GM18909 (cell line): ENCODE measurements around the gene CDX1.

ENCODE experiments used
- ATAC-seq: cut with Tn5 transposase; IDR thresholded peaks from one replicate; pipeline ENCODE4 v1.9.1; 2021; ENCODE audit warnings: mild to moderate bottlenecking; ENCODE audit not compliant: unreplicated experiment, poor library complexity

Gene CDX1

GRCh38 chr5:150166650-150167511 lies at the start of gene CDX1:
Gene CDX1 (plus strand): TSS chr5:150166778. CDS start chr5:150166877, 99 bp downstream.
- no peak for ATAC-seq

DNA sequence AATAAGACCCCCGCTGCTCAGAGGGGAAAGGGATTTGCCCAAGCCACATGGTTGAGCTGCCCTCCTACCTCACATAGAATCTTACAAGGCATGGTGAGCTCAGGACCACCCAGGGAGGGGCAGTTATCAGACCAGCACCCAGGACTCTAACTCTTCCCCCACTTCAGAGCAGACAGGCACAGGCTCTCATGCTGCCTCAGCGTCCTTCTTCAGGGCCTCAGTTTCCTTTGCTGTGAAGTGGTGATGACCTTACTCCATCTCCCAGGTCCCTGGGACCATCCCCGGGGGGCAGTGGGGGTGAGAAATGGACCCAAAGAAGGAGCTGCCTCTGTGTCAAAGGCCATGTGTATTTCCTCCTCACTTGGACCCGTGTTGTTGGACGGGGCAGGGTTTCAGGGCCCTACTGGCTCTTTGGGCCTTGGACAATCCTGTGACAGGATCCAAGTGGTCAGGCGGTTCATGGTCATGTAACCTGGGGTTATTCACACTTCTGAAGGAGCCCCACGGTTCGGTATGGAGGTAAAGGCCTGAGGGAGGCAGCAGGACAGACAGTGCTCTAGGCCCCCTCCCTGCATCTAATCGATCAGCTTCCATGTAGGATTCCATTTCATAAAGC lies 48.5 kb upstream of the CDX1 start:
- no peak for ATAC-seq

DNA sequence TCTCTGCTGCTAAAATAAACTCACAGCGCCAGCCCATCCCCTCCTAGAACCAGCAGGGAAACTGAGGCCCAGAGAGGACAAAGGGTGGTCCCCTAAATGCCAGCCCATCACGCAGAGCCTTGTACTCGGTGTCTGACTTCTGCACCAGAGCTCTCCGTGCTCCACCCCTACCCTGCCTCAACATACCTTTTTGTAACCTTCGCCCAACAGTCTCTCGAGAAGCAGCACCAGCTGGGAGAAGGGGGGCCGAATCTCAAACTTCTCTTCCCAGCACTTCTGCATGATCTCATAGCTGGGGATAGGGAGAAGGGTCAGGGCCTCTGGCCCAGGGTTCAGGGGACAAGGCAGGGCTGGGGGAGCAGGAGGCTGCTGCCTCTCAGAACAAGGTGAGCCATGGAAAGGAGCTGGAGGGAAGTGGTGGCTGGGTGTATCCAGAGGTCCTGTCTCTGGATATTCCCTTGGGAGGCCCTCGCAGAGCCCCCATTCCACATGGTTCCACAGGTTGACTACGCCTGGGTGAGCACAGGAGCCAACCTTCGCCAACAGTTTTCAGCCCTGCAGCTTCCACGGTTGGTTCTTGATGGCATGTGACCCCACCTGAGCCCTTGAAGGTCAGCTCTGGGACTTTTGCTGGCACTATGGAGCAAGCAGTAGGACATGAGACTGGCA lies 47.9 kb upstream of the CDX1 start:
- no peak for ATAC-seq

DNA sequence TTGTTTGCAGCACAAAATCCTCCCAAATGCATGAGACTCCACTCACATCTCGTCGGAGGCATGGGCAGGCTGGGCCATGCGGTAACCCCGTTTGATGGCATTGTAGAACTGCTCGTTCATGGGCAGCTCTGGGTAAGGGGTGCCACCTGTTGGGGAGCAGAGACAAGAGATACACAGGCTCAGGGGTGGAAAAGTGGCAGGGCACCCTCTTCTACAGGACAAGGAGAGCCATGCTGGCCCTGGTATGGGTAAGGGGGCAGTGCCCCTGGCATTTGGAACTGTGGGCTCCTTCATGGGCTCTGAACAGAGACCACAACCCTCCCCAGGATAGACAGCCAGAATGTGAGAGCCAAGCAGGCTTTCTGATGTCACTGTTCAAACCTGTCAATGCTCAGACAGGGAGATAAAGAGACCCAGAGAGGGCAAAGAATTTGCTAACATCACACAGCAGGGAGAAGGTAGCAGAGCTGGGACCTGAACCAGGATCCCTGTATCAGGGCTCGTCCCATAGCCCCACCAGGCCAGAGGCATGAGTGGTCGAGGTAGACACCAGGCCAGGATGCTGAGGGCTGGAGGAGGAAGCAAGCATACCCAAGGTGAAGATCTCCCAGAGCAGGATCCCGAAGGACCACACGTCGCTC lies 47.0 kb upstream of the CDX1 start:
- ATAC-seq: no peak

- ATAC-seq: no peak
Observed at GRCh38 chr5:150120062-150120441, 46.5 kb upstream of the CDX1 start.

DNA sequence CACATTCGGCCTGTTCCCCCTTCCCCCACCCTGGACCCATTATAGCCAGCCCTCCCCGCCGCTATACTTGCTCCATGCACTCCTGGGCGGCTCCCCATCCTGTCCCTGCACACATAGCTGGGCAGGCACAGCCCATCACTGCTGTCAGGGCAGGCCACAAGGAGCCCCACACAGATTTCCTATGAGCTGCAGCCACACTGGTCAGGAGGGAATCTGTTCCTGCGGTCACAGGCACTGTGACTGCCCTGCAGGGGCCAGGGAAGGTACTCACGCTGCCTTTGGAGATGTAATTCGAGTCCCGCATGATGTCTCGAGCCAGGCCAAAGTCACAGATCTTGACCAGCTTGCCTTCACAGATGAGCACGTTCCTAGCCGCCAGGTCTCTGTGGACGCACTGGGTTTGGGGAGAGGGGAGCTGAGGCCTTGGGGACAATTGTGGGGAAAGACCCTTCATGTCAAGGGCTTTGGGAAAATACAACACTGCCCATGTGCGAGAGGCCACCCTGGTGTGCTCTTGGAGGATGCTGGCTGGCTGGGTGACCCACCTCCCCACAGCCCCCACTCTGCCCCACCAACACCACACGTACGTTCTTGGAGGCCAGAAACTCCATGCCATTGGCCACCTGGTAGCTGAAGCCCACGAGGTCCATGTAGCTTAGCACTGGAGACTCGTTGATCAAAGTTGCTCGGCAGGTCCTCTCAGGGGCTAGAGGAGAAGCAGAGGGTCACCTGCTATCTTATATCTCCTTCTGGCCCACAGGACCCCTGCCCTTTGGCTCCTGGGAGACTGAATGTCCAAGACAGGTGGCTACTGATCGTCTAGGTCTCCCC lies 45.7 kb upstream of the CDX1 start:
- ATAC-seq: no peak

DNA sequence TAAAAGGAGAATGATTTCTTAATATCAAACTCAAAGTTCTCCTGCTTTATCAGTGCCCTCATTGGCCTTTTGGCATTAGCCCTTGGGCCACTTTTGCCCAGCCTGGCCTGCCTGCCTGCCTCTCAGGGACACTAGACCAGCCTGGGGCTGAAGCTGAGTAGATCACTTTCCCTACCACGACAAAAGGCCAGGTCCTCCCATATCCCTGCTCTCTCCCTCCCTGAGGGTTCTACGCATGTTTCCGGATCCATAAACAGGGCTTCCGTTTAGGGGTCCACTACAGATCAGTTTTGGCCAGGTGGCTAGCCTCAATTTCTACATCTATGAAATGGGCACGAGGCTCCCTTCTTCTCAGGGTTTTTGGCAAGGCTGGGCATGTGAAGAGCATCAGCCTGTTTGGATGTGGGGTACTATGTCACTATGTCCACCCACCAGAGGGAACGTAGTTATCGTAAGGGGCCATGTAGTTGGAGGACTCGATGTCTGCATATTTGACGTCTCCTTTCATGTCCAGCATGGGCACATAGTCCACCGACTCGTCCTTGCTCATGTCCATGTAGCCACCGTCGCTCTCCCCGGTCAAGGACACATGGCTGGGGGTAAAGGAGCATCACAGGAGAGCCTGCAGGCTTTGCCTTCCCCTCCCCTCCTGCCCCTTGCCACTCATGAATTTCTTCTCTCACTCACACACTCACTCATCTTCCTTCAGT lies 45.0 kb upstream of the CDX1 start:
- ATAC-seq: no peak

DNA sequence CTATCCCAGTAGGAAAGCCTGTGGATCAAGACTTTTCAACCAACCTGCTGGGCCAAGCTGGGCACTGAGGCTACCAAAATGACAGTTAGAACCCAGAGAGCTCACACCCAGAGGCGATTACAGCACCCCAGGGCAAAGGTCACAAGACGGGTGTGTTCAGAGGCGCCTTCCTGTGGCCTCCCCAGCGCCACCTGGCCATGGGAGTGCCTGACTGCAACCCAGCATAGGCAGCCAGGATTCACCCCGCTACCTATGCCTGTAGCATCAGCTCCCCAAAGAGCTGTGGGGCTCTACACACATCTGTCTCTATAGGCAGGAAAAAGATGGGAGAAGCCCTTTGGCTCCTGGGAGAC lies 44.4 kb upstream of the CDX1 start:
- peak; percentile 74 for ATAC-seq

- no peak for ATAC-seq
Observed at GRCh38 chr5:150122536-150123481, 43.8 kb upstream of the CDX1 start.

- ATAC-seq: no peak
Observed at GRCh38 chr5:150123542-150123941, 43.0 kb upstream of the CDX1 start.

DNA sequence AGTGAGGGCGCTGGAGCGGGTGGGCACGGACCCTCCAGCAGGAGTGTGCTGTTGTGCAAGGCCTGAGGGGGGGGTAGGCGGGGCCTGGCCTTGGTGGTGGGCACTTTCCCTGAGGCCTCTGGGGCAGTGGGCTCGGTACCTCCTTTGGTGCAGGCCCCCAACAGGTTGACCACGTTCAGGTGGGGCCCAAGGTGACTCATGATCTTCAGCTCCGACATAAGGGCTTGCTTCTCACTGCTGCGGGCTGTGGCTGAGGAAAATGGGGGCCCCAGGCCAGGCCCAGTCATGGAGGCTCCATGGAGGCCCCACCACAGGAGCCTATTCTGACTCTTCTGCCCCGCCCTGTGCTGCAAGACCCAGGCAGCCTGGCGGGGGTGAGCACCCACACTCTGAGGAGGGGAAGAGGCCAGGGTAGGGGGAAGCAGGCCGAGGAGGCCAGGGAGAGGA lies 42.4 kb upstream of the CDX1 start:
- ATAC-seq: no peak

DNA sequence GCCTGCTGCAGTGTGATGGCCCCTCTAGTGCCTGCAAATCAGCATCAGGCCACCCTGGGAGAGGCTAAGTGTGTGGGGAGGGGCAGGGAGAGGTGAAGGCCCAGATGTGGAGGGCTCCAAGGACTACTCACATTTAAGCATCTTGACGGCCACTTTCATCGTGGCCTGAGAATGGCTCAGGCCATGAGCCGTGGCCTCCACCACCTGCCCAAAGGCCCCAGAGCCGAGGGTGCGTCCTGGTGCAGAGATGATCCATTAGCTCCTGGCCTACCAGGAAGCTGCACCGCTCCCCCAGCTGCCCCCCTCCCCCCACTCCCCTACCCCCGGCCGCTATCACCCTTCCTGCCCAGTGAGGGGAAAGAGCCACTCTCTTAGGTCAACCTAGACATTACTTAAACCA lies 42.0 kb upstream of the CDX1 start:
- ATAC-seq: no peak

- ATAC-seq: no peak
Observed at GRCh38 chr5:150125334-150125733, 41.2 kb upstream of the CDX1 start.

GRCh38 chr5:150126199-150126920 lies 40.2 kb upstream of the CDX1 start:
- ATAC-seq: no peak

GRCh38 chr5:150126921-150127265 lies 39.7 kb upstream of the CDX1 start:
- no peak for ATAC-seq

DNA sequence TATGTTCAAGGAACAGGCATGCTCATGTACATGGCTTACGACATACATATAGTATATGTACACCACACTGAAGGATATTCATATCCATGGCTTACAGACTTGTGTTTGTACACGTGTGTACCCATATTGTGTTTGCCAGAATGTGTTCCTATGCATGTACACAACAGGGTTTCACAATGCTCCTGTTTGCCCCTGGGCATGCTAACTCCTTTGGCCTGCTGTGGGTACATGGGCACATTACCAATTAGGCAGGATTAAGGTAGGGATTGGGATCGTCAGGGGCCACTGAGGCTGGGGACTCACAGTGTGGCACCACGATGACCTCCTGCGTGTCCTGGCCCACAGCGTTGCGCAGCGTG lies 37.1 kb upstream of the CDX1 start:
- ATAC-seq: no peak

DNA sequence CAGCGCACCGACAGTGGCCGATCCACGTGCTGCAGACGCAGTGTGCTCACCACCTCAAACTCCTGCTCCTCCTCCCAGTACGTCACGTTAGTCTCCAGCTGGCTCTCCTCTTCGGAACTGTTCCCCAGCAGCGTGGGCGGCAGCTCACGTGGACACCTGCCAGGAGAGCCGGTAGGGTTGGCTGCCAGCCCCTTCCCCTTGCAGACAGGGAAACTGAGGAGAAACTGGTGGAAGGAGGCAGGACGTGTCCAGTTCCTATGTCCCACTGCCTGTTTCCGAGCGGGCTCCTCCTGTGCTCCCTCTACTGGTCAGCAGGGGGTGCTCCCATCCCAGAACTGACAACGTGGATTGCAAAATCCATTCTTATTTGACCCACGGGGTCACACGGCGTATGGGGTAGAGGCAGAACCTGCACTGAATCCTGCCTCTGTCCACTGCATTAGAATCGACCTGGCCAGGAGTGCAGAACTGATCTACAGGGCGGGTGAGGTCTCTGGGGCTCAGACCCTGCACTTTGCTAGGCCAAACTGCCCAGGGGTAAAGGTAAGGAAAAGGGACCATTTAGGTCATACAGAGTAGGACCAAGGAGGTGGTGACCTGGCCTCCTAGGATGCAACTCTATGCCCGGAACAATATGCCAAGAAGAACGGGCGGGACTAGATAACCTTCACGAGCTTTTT lies 36.6 kb upstream of the CDX1 start:
- ATAC-seq: peak; percentile 66
